Gastroesophageal sphincter (tissue), 3 donors: ENCODE results near the gene NR2F2.
A peak's percentile ranks its signal among the peaks of the same experiment; 100 is the strongest.

Source experiments
- POLR2AphosphoS5 ChIP-seq: sonication (generic); formaldehyde crosslinking; IDR thresholded peaks from one replicate; pipeline ENCODE4 v1.6.1; 2017; ENCODE audit warnings: antibody characterized with exemption
- TF ChIP-seq, protein P1 (sequence below), 4 experiments: fragments of 200-600 bp in 2 of 4; fragments of 450-650 bp in 2 of 4; sonication (generic) in 1 of 4; IDR thresholded peaks; one replicate each; pipeline ENCODE4 v1.5.1; 2017 to 2019; ENCODE audit warnings: antibody characterized with exemption in 4 of 4, mild to moderate bottlenecking in 2 of 4, moderate library complexity in 2 of 4

DNA sequence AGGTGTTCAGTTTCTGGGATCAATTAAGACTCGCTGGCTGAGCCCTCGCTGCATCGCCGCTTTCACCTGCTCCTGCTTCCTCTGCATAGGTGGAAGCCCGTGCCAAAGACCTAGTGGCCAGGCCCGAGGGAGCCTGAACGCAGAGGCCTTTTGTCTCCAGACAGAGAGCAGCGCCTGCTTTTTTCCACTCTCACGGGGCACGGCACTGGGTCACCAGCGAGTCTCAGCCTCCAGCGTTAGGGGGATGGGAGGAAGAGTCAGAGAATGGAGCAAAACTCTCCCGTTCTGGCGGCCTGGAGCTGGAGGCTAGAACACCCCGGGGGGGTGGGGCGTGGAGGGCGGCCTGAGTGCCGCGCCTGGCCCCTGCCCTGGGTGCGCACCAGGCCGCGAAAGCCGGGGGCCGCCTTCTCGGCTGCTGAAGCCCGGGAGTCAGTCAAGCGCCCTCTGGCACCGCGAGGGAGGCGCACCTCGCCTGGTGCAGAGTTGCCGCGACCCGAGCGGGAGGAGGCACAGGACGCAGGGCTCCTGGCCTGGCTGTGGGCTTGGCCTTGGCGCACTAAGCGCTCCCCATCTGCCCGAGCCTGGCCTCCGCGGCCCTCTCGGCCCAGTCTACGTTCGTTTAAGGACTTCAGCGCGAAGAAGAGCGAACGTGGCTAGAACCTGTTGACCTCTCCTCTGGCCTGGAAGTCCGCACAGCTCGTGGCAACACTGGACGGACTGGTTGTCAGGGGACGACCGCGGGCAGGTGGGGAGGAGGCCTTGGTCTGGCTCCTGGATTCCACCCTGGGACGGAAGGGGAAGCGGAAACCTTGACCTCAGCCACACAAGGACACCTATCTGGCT is 21.5 kb downstream of the NR2F2 start:
- TF ChIP-seq, protein P1, sequence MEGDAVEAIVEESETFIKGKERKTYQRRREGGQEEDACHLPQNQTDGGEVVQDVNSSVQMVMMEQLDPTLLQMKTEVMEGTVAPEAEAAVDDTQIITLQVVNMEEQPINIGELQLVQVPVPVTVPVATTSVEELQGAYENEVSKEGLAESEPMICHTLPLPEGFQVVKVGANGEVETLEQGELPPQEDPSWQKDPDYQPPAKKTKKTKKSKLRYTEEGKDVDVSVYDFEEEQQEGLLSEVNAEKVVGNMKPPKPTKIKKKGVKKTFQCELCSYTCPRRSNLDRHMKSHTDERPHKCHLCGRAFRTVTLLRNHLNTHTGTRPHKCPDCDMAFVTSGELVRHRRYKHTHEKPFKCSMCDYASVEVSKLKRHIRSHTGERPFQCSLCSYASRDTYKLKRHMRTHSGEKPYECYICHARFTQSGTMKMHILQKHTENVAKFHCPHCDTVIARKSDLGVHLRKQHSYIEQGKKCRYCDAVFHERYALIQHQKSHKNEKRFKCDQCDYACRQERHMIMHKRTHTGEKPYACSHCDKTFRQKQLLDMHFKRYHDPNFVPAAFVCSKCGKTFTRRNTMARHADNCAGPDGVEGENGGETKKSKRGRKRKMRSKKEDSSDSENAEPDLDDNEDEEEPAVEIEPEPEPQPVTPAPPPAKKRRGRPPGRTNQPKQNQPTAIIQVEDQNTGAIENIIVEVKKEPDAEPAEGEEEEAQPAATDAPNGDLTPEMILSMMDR (IDR thresholded peaks at IDR 0.05): peak in 1 of 4 experiments; percentile 1
- peak; percentile 47 for TF ChIP-seq POLR2AphosphoS5
